HL-60 (cell line): ENCODE results near the gene NLRC5.

Experiments used
- DNase-seq, 2 experiments: peaks; one replicate each; pipeline ENCODE4 v3.0.0-alpha.2; 2010 to 2020; ENCODE audit warnings: low read depth in 1 of 2, low spot score in 1 of 2
- H3K27ac ChIP-seq: fragments of 250-450 bp; sonication (Bioruptor Pico); replicated peaks from 2 replicates; pipeline ENCODE4 v1.5.1; 2020; ENCODE audit warnings: mild to moderate bottlenecking, moderate library complexity
- H3K27me3 ChIP-seq: fragments of 250-450 bp; sonication (Bioruptor Pico); 2 replicates; pipeline ENCODE4 v1.5.1; 2021; ENCODE audit warnings: mild to moderate bottlenecking, moderate library complexity; ENCODE audit not compliant: insufficient read depth, poor library complexity, severe bottlenecking
- H3K4me3 ChIP-seq: replicated peaks from 2 replicates; pipeline ENCODE4 v1.5.1; 2011; ENCODE audit warnings: mild to moderate bottlenecking, control low read depth, low read length; ENCODE audit not compliant: insufficient read depth
- GABPA ChIP-seq: IDR thresholded peaks from 2 replicates; pipeline ENCODE4 v1.6.1; 2012; ENCODE audit warnings: low read depth
- POLR2AphosphoS5 ChIP-seq: IDR thresholded peaks from 2 replicates; pipeline ENCODE4 v1.6.1; 2012; ENCODE audit warnings: low read depth
- SPI1 ChIP-seq: IDR thresholded peaks from 2 replicates; pipeline ENCODE4 v1.6.1; 2012; ENCODE audit warnings: low read depth, mild to moderate bottlenecking, borderline replicate concordance
- TF ChIP-seq, protein P1 (sequence below): IDR thresholded peaks from 2 replicates; pipeline ENCODE4 v1.6.1; 2012; ENCODE audit warnings: low read depth; ENCODE audit not compliant: insufficient replicate concordance
- TF ChIP-seq, protein P2 (sequence below): IDR thresholded peaks from one replicate; pipeline ENCODE4 v1.5.1; 2011; ENCODE audit warnings: low read length, control low read depth, inconsistent platforms; ENCODE audit not compliant: insufficient read depth

Gene NLRC5

DNA sequence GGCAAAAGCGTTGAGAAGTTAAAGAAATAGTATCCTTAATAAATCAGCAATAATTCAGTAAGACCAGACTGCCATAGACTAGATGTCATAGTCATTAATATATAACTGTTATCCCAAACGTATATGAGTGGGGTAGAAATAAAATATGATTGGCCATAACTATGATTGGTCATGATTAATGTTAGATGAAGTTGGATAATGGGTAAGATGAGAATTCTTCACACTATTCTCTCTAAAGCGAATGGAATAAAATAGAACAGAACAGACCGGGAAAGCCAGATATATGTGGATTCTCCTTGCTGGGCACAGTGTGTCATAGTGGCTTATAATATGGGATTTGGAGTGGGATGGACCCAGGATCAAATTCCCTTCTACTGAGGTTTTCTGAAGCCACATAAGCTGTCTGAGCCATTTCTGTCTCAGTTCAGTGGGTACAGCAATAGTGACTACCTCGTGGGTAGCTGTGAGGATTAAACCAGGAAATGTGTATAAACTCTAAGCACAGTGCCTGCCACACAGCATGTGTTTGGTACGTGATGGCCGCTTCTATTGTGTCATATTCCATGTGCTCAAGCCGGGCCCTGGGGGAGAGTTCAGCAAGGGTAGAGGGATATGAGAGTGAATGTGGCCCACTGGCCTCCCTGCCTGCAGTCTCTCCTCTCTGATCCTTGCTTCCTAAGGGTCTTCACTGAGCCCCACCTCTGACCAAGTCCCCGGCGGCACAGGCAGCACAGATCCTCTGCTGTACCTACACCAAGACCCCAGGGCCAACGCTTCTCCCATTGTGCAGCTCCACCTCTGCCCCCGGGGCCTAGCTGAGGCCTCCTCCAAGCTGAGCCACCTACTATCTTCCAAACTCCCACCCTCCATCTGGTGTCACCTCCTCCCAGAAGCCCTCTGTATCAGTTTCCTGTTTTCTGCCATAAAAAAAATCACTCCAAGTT, 23.9 kb upstream of the NLRC5 start:
- TF ChIP-seq POLR2AphosphoS5 (no peak), SPI1 (no peak), GABPA (no peak; the same call in 1 of the 2 replicates)
- TF ChIP-seq, protein P1, sequence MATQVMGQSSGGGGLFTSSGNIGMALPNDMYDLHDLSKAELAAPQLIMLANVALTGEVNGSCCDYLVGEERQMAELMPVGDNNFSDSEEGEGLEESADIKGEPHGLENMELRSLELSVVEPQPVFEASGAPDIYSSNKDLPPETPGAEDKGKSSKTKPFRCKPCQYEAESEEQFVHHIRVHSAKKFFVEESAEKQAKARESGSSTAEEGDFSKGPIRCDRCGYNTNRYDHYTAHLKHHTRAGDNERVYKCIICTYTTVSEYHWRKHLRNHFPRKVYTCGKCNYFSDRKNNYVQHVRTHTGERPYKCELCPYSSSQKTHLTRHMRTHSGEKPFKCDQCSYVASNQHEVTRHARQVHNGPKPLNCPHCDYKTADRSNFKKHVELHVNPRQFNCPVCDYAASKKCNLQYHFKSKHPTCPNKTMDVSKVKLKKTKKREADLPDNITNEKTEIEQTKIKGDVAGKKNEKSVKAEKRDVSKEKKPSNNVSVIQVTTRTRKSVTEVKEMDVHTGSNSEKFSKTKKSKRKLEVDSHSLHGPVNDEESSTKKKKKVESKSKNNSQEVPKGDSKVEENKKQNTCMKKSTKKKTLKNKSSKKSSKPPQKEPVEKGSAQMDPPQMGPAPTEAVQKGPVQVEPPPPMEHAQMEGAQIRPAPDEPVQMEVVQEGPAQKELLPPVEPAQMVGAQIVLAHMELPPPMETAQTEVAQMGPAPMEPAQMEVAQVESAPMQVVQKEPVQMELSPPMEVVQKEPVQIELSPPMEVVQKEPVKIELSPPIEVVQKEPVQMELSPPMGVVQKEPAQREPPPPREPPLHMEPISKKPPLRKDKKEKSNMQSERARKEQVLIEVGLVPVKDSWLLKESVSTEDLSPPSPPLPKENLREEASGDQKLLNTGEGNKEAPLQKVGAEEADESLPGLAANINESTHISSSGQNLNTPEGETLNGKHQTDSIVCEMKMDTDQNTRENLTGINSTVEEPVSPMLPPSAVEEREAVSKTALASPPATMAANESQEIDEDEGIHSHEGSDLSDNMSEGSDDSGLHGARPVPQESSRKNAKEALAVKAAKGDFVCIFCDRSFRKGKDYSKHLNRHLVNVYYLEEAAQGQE: no peak
- TF ChIP-seq, protein P2, sequence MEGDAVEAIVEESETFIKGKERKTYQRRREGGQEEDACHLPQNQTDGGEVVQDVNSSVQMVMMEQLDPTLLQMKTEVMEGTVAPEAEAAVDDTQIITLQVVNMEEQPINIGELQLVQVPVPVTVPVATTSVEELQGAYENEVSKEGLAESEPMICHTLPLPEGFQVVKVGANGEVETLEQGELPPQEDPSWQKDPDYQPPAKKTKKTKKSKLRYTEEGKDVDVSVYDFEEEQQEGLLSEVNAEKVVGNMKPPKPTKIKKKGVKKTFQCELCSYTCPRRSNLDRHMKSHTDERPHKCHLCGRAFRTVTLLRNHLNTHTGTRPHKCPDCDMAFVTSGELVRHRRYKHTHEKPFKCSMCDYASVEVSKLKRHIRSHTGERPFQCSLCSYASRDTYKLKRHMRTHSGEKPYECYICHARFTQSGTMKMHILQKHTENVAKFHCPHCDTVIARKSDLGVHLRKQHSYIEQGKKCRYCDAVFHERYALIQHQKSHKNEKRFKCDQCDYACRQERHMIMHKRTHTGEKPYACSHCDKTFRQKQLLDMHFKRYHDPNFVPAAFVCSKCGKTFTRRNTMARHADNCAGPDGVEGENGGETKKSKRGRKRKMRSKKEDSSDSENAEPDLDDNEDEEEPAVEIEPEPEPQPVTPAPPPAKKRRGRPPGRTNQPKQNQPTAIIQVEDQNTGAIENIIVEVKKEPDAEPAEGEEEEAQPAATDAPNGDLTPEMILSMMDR: no peak
- H3K4me3 ChIP-seq: no peak overlapping the region
- peak overlapping the region; percentile 78 for H3K27ac ChIP-seq
- DNase-seq: peak in 1 of 2 experiments; percentile 33
- no peaks in the 10 kb centered on the region for H3K27me3 ChIP-seq

DNA sequence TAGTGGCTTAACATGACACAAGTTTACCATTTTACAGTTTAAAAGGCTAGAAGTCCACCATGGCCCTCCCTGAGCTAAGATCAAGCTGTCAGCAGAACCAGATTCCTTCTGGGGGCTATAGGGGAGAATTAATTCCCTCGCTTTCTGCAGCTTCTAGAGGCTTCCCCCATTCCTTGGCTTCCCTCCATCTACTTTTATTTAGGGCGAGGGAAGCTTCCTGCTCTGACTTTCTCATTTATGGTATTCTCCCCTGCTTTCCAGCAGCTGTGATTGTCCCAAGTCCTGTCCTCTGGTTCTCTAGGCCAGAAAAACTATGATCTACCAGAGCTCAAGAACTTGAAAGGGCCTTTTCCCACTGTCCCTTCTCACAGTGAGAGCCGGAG, 23.3 kb upstream of the NLRC5 start:
- no peak for TF ChIP-seq POLR2AphosphoS5
- TF ChIP-seq, protein P1: no peak
- no peak; the same call in 1 of the 2 replicates for TF ChIP-seq GABPA
- no peak for TF ChIP-seq SPI1
- TF ChIP-seq, protein P2: no peak
- Histone ChIP-seq H3K27ac (peak overlapping the region; percentile 78), H3K27me3 (no peaks in the 10 kb centered on the region), H3K4me3 (no peak overlapping the region)
- DNase-seq: no peak

DNA sequence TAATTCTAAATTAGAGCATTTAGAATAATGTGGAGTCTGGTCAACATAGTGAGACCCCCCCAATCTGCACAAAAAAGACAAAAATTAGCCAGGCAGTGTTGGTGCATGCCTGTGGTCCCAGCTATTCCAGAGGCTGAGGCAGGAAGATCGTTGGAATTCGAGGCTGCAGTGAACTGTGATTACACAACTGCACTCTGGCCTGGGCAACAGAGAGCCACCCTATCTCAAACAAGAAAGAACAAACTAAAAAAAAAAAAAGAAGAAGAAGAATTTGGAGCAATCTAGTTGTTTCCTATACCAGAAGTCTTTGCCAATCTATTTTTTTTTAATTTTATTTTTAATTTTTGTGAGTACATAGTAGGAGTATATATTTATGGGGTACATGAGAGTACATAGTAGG, 21.6 kb upstream of the NLRC5 start:
- H3K27me3 ChIP-seq: no peaks in the 10 kb centered on the region
- peak in 1 of 2 experiments; percentile 27 for DNase-seq
- no peak overlapping the region for H3K4me3 ChIP-seq
- TF ChIP-seq POLR2AphosphoS5: no peak
- TF ChIP-seq GABPA: no peak
- no peak for TF ChIP-seq SPI1
- TF ChIP-seq, protein P1: no peak
- TF ChIP-seq, protein P2: no peak
- peak overlapping the region; percentile 24 for H3K27ac ChIP-seq
